GM20431 (cell line): ENCODE measurements around the gene WBP2NL.
"Not testable (repeated sequence)": the region's sequence is repeated elsewhere in the genome, so short reads cannot be mapped to it uniquely, and the experiment has no call there.

Source experiments
- in situ Hi-C: fragments of 300-500 bp; cut with MseI, MboI; formaldehyde crosslinking; loops from one replicate; pipeline ENCODE4 v1.15.0; 2020; ENCODE audit warnings: low sequenced_read_pairs; ENCODE audit not compliant: unreplicated experiment

WBP2NL gene

GRCh38 chr22:41998361-41999261 lies at the start of gene WBP2NL:
Gene WBP2NL, plus strand, starts transcription at chr22:41998788. Its CDS starts 31 bp downstream, at chr22:41998819.
- in situ Hi-C loops, result no loop called here

- in situ Hi-C loops, result not testable (repeated sequence)
Observed at GRCh38 chr22:41948928-41949296, 49.7 kb upstream of the WBP2NL start.

GRCh38 chr22:41949297-41949965 lies 49.2 kb upstream of the WBP2NL start:
- in situ Hi-C loops, result no loop called here

GRCh38 chr22:41951898-41952474 lies 46.6 kb upstream of the WBP2NL start, which contains the start of gene SMIM45:
Gene SMIM45, plus strand, starts transcription at chr22:41952150.
- in situ Hi-C loops, result loop anchor here (25.0 kb wide), 1 partner anchor 485 kb away; the partner anchor contains the start of gene NFAM1

GRCh38 chr22:41952713-41953112 lies 45.9 kb upstream of the WBP2NL start:
- in situ Hi-C loops, result loop anchor here (25.0 kb wide), 1 partner anchor 485 kb away; the partner anchor contains the start of gene NFAM1

- in situ Hi-C loops, result loop anchor here (25.0 kb wide), 1 partner anchor 479 kb away; the partner anchor contains the start of gene NFAM1
Observed at GRCh38 chr22:41957941-41958556, 40.5 kb upstream of the WBP2NL start.

GRCh38 chr22:41963453-41964111 lies 35.0 kb upstream of the WBP2NL start:
- in situ Hi-C loops, result loop anchor here (25.0 kb wide), 1 partner anchor 474 kb away; the partner anchor contains the start of gene NFAM1

GRCh38 chr22:41964112-41964491 lies 34.5 kb upstream of the WBP2NL start:
- in situ Hi-C loops, result loop anchor here (25.0 kb wide), 1 partner anchor 473 kb away; the partner anchor contains the start of gene NFAM1

GRCh38 chr22:41966225-41966606 lies 32.4 kb upstream of the WBP2NL start:
- in situ Hi-C loops, result loop anchor here (25.0 kb wide), 1 partner anchor 471 kb away; the partner anchor contains the start of gene NFAM1

GRCh38 chr22:41966607-41967240 lies 31.9 kb upstream of the WBP2NL start:
- in situ Hi-C loops, result loop anchor here (25.0 kb wide), 1 partner anchor 471 kb away; the partner anchor contains the start of gene NFAM1

GRCh38 chr22:41968601-41969000 lies 30.0 kb upstream of the WBP2NL start:
- in situ Hi-C loops, result loop anchor here (25.0 kb wide), 1 partner anchor 469 kb away; the partner anchor contains the start of gene NFAM1

- in situ Hi-C loops, result loop anchor here (25.0 kb wide), 1 partner anchor 468 kb away; the partner anchor contains the start of gene NFAM1
Observed at GRCh38 chr22:41969110-41969646, 29.4 kb upstream of the WBP2NL start, which contains the start of gene SEPTIN3. Gene SEPTIN3, plus strand, starts transcription at chr22:41969443. Its CDS starts 2,050 bp downstream, at chr22:41971493.

GRCh38 chr22:41970601-41971000 lies 28.0 kb upstream of the WBP2NL start:
- in situ Hi-C loops, result loop anchor here (25.0 kb wide), 1 partner anchor 467 kb away; the partner anchor contains the start of gene NFAM1

- in situ Hi-C loops, result loop anchor here (25.0 kb wide), 1 partner anchor 466 kb away; the partner anchor contains the start of gene NFAM1
Observed at GRCh38 chr22:41971431-41971830, 27.2 kb upstream of the WBP2NL start.

- in situ Hi-C loops, result loop anchor here (25.0 kb wide), 1 partner anchor 463 kb away; the partner anchor contains the start of gene NFAM1
Observed at GRCh38 chr22:41974691-41975290, 23.8 kb upstream of the WBP2NL start.

- in situ Hi-C loops, result no loop called here
Observed at GRCh38 chr22:41975299-41976069, 23.1 kb upstream of the WBP2NL start.
